HepG2 (cell line): Measurements from ENCODE around the gene CGB8. TPM values are rescaled to one million over a fixed set of nuclear protein-coding genes. Genes with fewer than 3 reads are reported as not detected.
A peak's percentile ranks its signal among the peaks of the same experiment; 100 is the strongest.

ENCODE experiments used
- ATAC-seq: fragments of 200-7000 bp; cut with Tn5 transposase; 3 replicates; pipeline ENCODE4 v1.9.1; 2020; ENCODE audit warnings: mild to moderate bottlenecking, moderate library complexity
- BruUV-seq: library from RNA; stranded (reverse); fragments of 400-500 nt; replicated peaks from 2 replicates; lab custom pipeline; 2021; lab: Mats Ljungman, UMichigan
- CTCF ChIA-PET: fragments of 300-600 bp; formaldehyde crosslinking; extraction: SDS; loops from one replicate; lab custom pipeline; 2021; ENCODE audit warnings: low total read pairs, inconsistent platforms, low intra/inter-chr PET ratio; lab: Yijun Ruan, JAX
- POLR2A ChIA-PET: fragments of 350-600 bp; sonication (Branson Sonifier 250); formaldehyde crosslinking; loops from one replicate; lab custom pipeline; 2020; ENCODE audit warnings: antibody characterized with exemption, inconsistent platforms; lab: Yijun Ruan, JAX
- DNase-seq: peaks from one replicate; pipeline ENCODE4 v3.0.0-alpha.2; 2015; ENCODE audit warnings: low spot score
- FAIRE-seq: peaks from 3 replicates; lab custom pipeline; 2011; peaks lifted over from hg19 to GRCh38; lab: Jason Lieb, UNC
- H2AFZ ChIP-seq: one replicate; pipeline ENCODE4 v1.6.1; 2011; ENCODE audit warnings: low read length, inconsistent platforms
- H3K27ac ChIP-seq: fragments of 300-600 bp; 3 replicates; pipeline ENCODE4 v1.8.0; 2011; ENCODE audit warnings: mixed run types, mild to moderate bottlenecking, mixed read lengths, low read length, inconsistent platforms; ENCODE audit not compliant: insufficient read depth; ENCODE audit errors: extremely low read length
- H3K27me3 ChIP-seq, 2 experiments: fragments of 200-600 bp in 1 of 2; 2 replicates in 1 of 2; 3 replicates in 1 of 2; pipeline versions ENCODE4 v1.6.0 to v1.8.0; 2011; ENCODE audit warnings: low read length in 2 of 2, mild to moderate bottlenecking in 2 of 2, moderate library complexity in 2 of 2, inconsistent platforms in 1 of 2; ENCODE audit not compliant: insufficient read depth in 2 of 2, control insufficient read depth in 1 of 2
- H3K36me3 ChIP-seq, 2 experiments: fragments of 200-600 bp in 1 of 2; replicated peaks in 1 of 2; 2 replicates in 1 of 2; 3 replicates in 1 of 2; pipeline versions ENCODE4 v1.5.1 to v1.8.0; 2011; ENCODE audit warnings: low read length in 2 of 2, inconsistent platforms in 1 of 2; ENCODE audit not compliant: insufficient read depth in 2 of 2, control insufficient read depth in 1 of 2
- H3K4me1 ChIP-seq: 2 replicates; pipeline ENCODE4 v1.5.1; 2012; ENCODE audit warnings: low read length, inconsistent platforms; ENCODE audit not compliant: insufficient read depth
- H3K4me2 ChIP-seq: 2 replicates; pipeline ENCODE4 v1.6.0; 2011; ENCODE audit warnings: low read depth, low read length, inconsistent platforms
- H3K4me3 ChIP-seq, 3 experiments: fragments of 200-600 bp in 1 of 3; sonication (generic), shearing (Covaris generic) in 1 of 3; replicated peaks in 1 of 3; 2 replicates each; pipeline ENCODE4 v1.5.1; 2011 to 2016; ENCODE audit warnings: low read length in 3 of 3, inconsistent platforms in 2 of 3, low read depth in 2 of 3, mild to moderate bottlenecking in 2 of 3, control low read depth in 1 of 3, mixed read lengths in 1 of 3; ENCODE audit not compliant: insufficient read depth in 1 of 3
- H3K79me2 ChIP-seq: one replicate; pipeline ENCODE4 v1.6.1; 2011; ENCODE audit warnings: low read length, inconsistent platforms; ENCODE audit not compliant: insufficient read depth
- H3K9ac ChIP-seq: 2 replicates; pipeline ENCODE4 v1.6.0; 2011; ENCODE audit warnings: mild to moderate bottlenecking, low read depth, low read length, inconsistent platforms; ENCODE audit not compliant: insufficient read depth
- H3K9me3 ChIP-seq: 2 replicates; pipeline ENCODE4 v1.5.1; 2012; ENCODE audit warnings: mild to moderate bottlenecking, low read length
- H4K20me1 ChIP-seq: 2 replicates; pipeline ENCODE4 v1.6.0; 2011; ENCODE audit warnings: inconsistent platforms, mild to moderate bottlenecking, low read length, moderate library complexity; ENCODE audit not compliant: insufficient read depth
- DZIP1 ChIP-seq: sonication (generic); formaldehyde crosslinking; IDR thresholded peaks from 2 replicates; pipeline ENCODE4 v1.5.0; 2020; ENCODE audit warnings: mild to moderate bottlenecking, missing genetic modification reagents
- MAX ChIP-seq: IDR thresholded peaks from 2 replicates; pipeline ENCODE4 v1.6.1; 2012; ENCODE audit warnings: inconsistent platforms
- SMAD1 ChIP-seq: sonication (generic); formaldehyde crosslinking; IDR thresholded peaks from 2 replicates; pipeline ENCODE4 v1.4.0; 2020; ENCODE audit warnings: missing genetic modification reagents, low read depth, mild to moderate bottlenecking, borderline replicate concordance
- SMC3 ChIP-seq: IDR thresholded peaks from 2 replicates; pipeline ENCODE4 v1.6.1; 2011; ENCODE audit warnings: low read length, improper control_type of control experiment
- STAG1 ChIP-seq: sonication (generic); formaldehyde crosslinking; IDR thresholded peaks from 2 replicates; pipeline ENCODE4 v1.4.0; 2020; ENCODE audit warnings: missing genetic modification reagents
- TBX2 ChIP-seq: sonication (generic); formaldehyde crosslinking; IDR thresholded peaks from 2 replicates; pipeline ENCODE4 v1.5.0; 2020; ENCODE audit warnings: missing genetic modification reagents, mild to moderate bottlenecking, borderline replicate concordance
- XRCC5 ChIP-seq: fragments of 200-400 bp; formaldehyde crosslinking; optimal IDR thresholded peaks from 2 replicates; pipeline ENCODE3; 2017; ENCODE audit warnings: mild to moderate bottlenecking, low read length
- ZBTB33 ChIP-seq: sonication (generic); formaldehyde crosslinking; IDR thresholded peaks from 2 replicates; pipeline ENCODE4 v1.4.0; 2020; ENCODE audit warnings: missing genetic modification reagents
- ZEB1 ChIP-seq: IDR thresholded peaks from 2 replicates; pipeline ENCODE4 v1.6.1; 2012; ENCODE audit warnings: mild to moderate bottlenecking, low read depth, inconsistent platforms; ENCODE audit not compliant: insufficient replicate concordance
- ZNF143 ChIP-seq: sonication (generic); formaldehyde crosslinking; IDR thresholded peaks from 2 replicates; pipeline ENCODE4 v1.4.0; 2020; ENCODE audit warnings: missing genetic modification reagents
- ZNF512 ChIP-seq: sonication (generic); formaldehyde crosslinking; IDR thresholded peaks from 2 replicates; pipeline ENCODE4 v1.4.0; 2020; ENCODE audit warnings: mild to moderate bottlenecking, missing genetic modification reagents
- ZNF687 ChIP-seq: sonication (generic); formaldehyde crosslinking; IDR thresholded peaks from 2 replicates; pipeline ENCODE4 v1.5.1; 2020; ENCODE audit warnings: mild to moderate bottlenecking, missing genetic modification reagents, moderate library complexity
- ZSCAN31 ChIP-seq: sonication (generic); formaldehyde crosslinking; IDR thresholded peaks from 2 replicates; pipeline ENCODE4 v1.5.0; 2020; ENCODE audit warnings: low read depth, mild to moderate bottlenecking, missing genetic modification reagents
- WGBS: methylation state at CpG from one replicate; pipeline ENCODE4 v1.1.6; 2017; ENCODE audit warnings: low lambda C conversion rate; 5-methylcytosine and 5-hydroxymethylcytosine counted together
- in situ Hi-C: cut with HindIII; loops from 2 replicates; pipeline ENCODE4 v1.10.0; 2017; ENCODE audit warnings: low pct_unique_long_range_greater_than_20kb; ENCODE audit not compliant: extremely low pct_ligation_motif_present
- intact Hi-C: fragments of 100-400 bp; cut with micrococcal nuclease; formaldehyde crosslinking; loops from one replicate; pipeline ENCODE4 v1.10.0; 2022; ENCODE audit not compliant: unreplicated experiment
- polyA plus RNA-seq, 8 experiments: library from polyadenylated mRNA; depleted of rRNA in 3 of 8; stranded (reverse) in 7 of 8; unstranded in 1 of 8; fragments of >200 nt; fragmentation: Illumina TruSeq in 4 of 8; extraction: Trizol in 4 of 8; gene quantifications; 2 replicates each; pipeline versions ENCODE4 v1.2.1 to v1.2.3, GENCODE V29; 2011 to 2016; ENCODE audit warnings: low read depth in 4 of 8, missing spikeins in 1 of 8, mixed read lengths in 1 of 8; ENCODE audit not compliant: insufficient read depth in 1 of 8
- total RNA-seq, 5 experiments: library from RNA; depleted of rRNA; stranded (reverse); fragments of >200 nt; fragmentation: Illumina TruSeq; extraction: Trizol; gene quantifications; 2 replicates each; pipeline ENCODE4 v1.2.3, GENCODE V29; 2016; ENCODE audit warnings: low read depth in 1 of 5

CGB8 gene
- total and polyA plus RNA-seq, 2 of the 13 experiments (the other 11 are each of a cell fraction or from before 2014, with no cell fraction given): not detected

- H3K4me1 ChIP-seq: peaks cover 18% of the 10 kb centered on the region
- TF ChIP-seq ZSCAN31 (CRISPR knock-in tag): peak; percentile 54; the same call in 1 of the 2 replicates
- TF ChIP-seq TBX2 (CRISPR knock-in tag): peak; percentile 26; the same call in 1 of the 2 replicates
- 0 out of 2 replicates have a peak, but pooled peaks have one; percentile 32 for TF ChIP-seq SMAD1 (CRISPR knock-in tag)
- peak; percentile 59 for TF ChIP-seq XRCC5
- TF ChIP-seq ZNF143 (CRISPR knock-in tag): peak; percentile 52; the same call in 1 of the 2 replicates
- TF ChIP-seq ZBTB33 (CRISPR knock-in tag): peak; percentile 16; the same call in 1 of the 2 replicates
- no peak for TF ChIP-seq DZIP1 (CRISPR knock-in tag)
- peak; percentile 24; the same call in 1 of the 2 replicates for TF ChIP-seq MAX
- no peak for TF ChIP-seq ZNF512
- TF ChIP-seq ZEB1: no peak
- TF ChIP-seq SMC3: peak; percentile 25; the same call in 1 of the 2 replicates
- TF ChIP-seq STAG1 (CRISPR knock-in tag): peak; percentile 39
- TF ChIP-seq ZNF687 (CRISPR knock-in tag): peak; percentile 59
These were observed 50.9 kb downstream of the CGB8 start for GRCh38 chr19:48997972-48998371.

More at GRCh38 chr19:48997972-48998371, 50.9 kb downstream of the CGB8 start:
- intact Hi-C loops: no loop called here
- Histone ChIP-seq H3K36me3 (peaks cover 3 to 14% of the 10 kb centered on the region in 2 experiments; a peak in 3 of 5 replicates), H3K9me3 (no peaks in the 10 kb centered on the region), H3K9ac (no peak overlapping the region), H3K4me3 (no peak overlapping the region), H2AFZ (no peak overlapping the region), H3K79me2 (peaks cover 32% of the 10 kb centered on the region), H3K4me2 (peak overlapping the region; percentile 33; the same call in 1 of the 2 replicates), H4K20me1 (no peaks in the 10 kb centered on the region), H3K27ac (no peak overlapping the region), H3K27me3 (no peaks in the 10 kb centered on the region; a peak in 1 of 5 replicates)
- CTCF ChIA-PET: no interaction called here
- in situ Hi-C loops: no loop called here
- no TSS peak for BruUV-seq
- FAIRE-seq (no peak), ATAC-seq (peak; percentile 57), DNase-seq (peak; percentile 73)
- POLR2A ChIA-PET: interaction anchor here (0.6 kb wide), 1 partner anchor 10 kb away, joined by 3 read pairs; no protein-coding TSS in a partner anchor
- 50% methylated on average over 4 of the region's 5 CpGs for WGBS
